ENCODE data around the gene PUM2.

PUM2 gene

GRCh38 chr2:20343128-20343527 is 7.5 kb downstream of the PUM2 start:
- no peak for DNase-seq

GRCh38 chr2:20339012-20339411 is 11.6 kb downstream of the PUM2 start:
- DNase-seq: no peak

GRCh38 chr2:20334605-20335203 is 15.9 kb downstream of the PUM2 start:
- no peak for DNase-seq

- no peak for DNase-seq
These were observed 16.9 kb downstream of the PUM2 start for GRCh38 chr2:20333738-20334137.

GRCh38 chr2:20330192-20330591 is 20.5 kb downstream of the PUM2 start:
- no peak for DNase-seq

GRCh38 chr2:20327370-20327769 is 23.3 kb downstream of the PUM2 start:
- no peak for DNase-seq

GRCh38 chr2:20326163-20326780 is 24.4 kb downstream of the PUM2 start:
- DNase-seq: no peak

GRCh38 chr2:20322527-20323300 is 27.9 kb downstream of the PUM2 start:
- DNase-seq: no peak

GRCh38 chr2:20317690-20318089 is 33.0 kb downstream of the PUM2 start:
- DNase-seq: no peak

GRCh38 chr2:20317197-20317596 is 33.4 kb downstream of the PUM2 start:
- no peak for DNase-seq

- no peak for DNase-seq
These were observed 35.8 kb downstream of the PUM2 start for GRCh38 chr2:20314562-20315501.

GRCh38 chr2:20313659-20314058 is 37.0 kb downstream of the PUM2 start:
- DNase-seq: no peak

GRCh38 chr2:20309001-20309400 is 41.6 kb downstream of the PUM2 start:
- no peak for DNase-seq

- DNase-seq: no peak
These were observed 43.3 kb downstream of the PUM2 start for GRCh38 chr2:20307311-20307710.

- DNase-seq: no peak
These were observed 46.2 kb downstream of the PUM2 start for GRCh38 chr2:20304411-20304810.

GRCh38 chr2:20303966-20304365 is 46.7 kb downstream of the PUM2 start:
- no peak for DNase-seq

- DNase-seq: no peak
These were observed 48.6 kb downstream of the PUM2 start for GRCh38 chr2:20302019-20302418.

GRCh38 chr2:20300656-20301055 is 50.0 kb downstream of the PUM2 start:
- no peak for DNase-seq

GRCh38 chr2:20299113-20299512 is 51.5 kb downstream of the PUM2 start:
- no peak for DNase-seq

- no peak for DNase-seq
These were observed 56.4 kb downstream of the PUM2 start for GRCh38 chr2:20294231-20294630.

- DNase-seq: no peak
These were observed 57.7 kb downstream of the PUM2 start for GRCh38 chr2:20292984-20293383.

- DNase-seq: no peak
These were observed 58.7 kb downstream of the PUM2 start for GRCh38 chr2:20291846-20292408.

- DNase-seq: no peak
These were observed 59.5 kb downstream of the PUM2 start for GRCh38 chr2:20291106-20291564.
